LNCAP (cell line): ENCODE data around the gene BMF.

Experiments
- TF ChIP-seq, protein P1 (sequence below): fragments of 450-650 bp; IDR thresholded peaks from 2 replicates; pipeline ENCODE4 v1.5.1; 2017; ENCODE audit warnings: mild to moderate bottlenecking

Gene BMF

DNA sequence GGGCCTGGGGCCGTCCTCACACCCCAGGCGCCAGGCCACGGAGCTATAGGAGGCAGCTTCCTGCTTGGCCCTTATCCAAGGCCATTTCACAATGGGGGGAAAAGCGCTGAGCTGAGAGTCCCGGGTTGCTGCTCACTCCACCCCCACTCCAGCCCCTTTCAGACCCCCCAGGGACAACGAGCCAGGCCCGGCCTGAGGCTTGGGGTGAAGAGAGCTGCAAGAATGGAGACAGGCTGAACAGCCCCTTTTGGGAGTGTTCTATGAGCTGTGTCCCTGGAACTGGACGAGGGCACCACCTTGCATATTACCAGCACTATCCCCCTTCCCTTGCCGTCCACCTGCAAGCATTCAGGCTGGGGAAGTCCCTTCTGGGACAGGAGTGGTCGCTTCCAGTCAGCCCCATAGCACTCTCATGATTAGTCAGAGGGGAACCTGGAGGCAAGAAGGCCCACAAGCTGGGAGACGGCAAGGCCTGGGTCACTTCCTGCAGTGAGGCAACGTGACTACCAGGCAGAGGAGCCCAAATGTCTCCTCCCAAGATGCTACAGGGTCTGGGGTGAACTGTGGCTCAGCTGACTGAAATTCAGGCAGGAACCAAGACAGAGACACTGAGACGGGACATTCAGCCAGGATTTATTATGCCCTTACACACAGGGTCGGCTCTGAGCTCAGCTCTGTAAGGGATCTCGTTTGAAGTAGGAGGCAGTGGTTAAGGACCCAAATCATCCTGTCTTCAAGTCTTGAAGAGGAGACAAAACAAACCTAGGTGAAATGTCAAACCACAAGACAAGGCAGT is 61.1 kb downstream of the BMF start:
- TF ChIP-seq, protein P1, sequence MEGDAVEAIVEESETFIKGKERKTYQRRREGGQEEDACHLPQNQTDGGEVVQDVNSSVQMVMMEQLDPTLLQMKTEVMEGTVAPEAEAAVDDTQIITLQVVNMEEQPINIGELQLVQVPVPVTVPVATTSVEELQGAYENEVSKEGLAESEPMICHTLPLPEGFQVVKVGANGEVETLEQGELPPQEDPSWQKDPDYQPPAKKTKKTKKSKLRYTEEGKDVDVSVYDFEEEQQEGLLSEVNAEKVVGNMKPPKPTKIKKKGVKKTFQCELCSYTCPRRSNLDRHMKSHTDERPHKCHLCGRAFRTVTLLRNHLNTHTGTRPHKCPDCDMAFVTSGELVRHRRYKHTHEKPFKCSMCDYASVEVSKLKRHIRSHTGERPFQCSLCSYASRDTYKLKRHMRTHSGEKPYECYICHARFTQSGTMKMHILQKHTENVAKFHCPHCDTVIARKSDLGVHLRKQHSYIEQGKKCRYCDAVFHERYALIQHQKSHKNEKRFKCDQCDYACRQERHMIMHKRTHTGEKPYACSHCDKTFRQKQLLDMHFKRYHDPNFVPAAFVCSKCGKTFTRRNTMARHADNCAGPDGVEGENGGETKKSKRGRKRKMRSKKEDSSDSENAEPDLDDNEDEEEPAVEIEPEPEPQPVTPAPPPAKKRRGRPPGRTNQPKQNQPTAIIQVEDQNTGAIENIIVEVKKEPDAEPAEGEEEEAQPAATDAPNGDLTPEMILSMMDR = no peak

DNA sequence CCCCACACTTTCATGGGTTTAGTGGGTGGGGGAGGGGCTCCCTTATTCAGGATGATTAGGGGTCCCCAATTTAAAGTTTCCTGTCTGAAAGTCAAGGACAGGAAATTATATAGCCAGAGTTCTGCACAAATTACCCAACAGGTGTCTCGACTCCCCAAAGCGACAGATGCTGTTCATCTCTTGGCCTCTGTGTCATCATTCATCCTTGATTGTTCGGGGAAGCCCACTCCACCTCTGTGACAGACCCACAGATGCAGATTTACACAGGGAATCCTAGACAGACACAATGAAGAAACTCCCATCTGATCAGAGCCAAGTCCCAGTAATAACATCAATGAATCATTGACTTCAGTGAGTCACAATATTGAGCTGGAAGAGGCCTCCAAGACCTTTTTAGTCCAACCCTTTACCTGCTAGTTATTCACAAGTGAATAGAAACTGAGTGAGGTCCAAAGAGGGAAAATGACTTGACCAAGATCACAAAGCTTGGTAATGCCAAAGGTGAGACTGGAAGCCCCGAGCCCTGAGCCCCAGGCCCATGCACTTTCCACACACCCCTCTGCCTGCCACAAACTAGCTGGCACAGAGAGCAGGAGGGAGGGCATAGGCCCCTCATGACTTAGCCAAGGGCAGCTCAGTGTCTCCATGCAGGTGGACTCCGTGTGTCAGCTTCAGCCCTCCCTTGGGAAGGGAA is 61.8 kb downstream of the BMF start:
- TF ChIP-seq, protein P1 = no peak

GRCh38 chr15:40045572-40046217 is 63.0 kb downstream of the BMF start:
- TF ChIP-seq, protein P1 = no peak

GRCh38 chr15:40044717-40045571 is 63.7 kb downstream of the BMF start:
- TF ChIP-seq, protein P1 = peak; percentile 98

GRCh38 chr15:40043927-40044716 is 64.6 kb downstream of the BMF start:
- TF ChIP-seq, protein P1 = no peak

DNA sequence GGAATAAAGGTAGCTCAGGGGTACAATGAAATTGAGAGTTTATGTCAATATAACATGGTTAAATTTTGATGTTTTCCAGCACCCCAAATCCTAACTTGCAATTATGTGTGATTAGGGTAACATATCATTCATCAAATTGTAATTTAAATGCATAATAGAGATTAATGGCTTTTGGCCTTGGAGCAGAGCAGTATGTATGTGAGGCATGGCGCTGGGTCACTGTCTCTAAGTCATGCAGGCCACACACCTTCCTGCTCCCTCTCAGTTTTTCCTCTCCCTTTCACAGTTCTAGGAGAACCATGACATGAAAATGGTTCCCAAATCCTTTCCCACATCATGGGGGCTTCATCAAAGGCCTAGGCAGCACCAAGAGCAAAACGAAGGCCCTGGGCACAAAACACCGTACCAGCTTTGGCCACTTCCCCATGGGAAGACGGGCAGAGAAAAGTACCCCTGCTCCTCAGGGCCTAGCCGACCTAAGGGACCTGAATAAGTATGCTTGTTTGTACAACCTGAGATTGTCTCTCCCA is 65.8 kb downstream of the BMF start:
- TF ChIP-seq, protein P1 = no peak
